ENCODE data around the gene NDUFA11.

The NDUFA11 gene

GRCh38 chr19:5903056-5903623 lies 450 bp downstream of the NDUFA11 start:
- no peak for DNase-seq (ENCODE audit: low read depth)
- H3K4me3 ChIP-seq (ENCODE audit: control insufficient read depth, low read depth, low read length) = peak overlapping the region; percentile 96
- no peak for TF ChIP-seq CTCF (IDR thresholded peaks at IDR 0.05; ENCODE audit: control insufficient read depth, insufficient read depth, low read depth, low read length, missing control alignments)

GRCh38 chr19:5900976-5901375 lies 2.6 kb downstream of the NDUFA11 start:
- no peak for DNase-seq (ENCODE audit: low read depth)
- no peak overlapping the region for H3K4me3 ChIP-seq (ENCODE audit: control insufficient read depth, low read depth, low read length)
- no peak for TF ChIP-seq CTCF (IDR thresholded peaks at IDR 0.05; ENCODE audit: control insufficient read depth, insufficient read depth, low read depth, low read length, missing control alignments)

- H3K4me3 ChIP-seq (ENCODE audit: control insufficient read depth, low read depth, low read length) = no peak overlapping the region
- DNase-seq (ENCODE audit: low read depth) = no peak
- TF ChIP-seq CTCF (IDR thresholded peaks at IDR 0.05; ENCODE audit: control insufficient read depth, insufficient read depth, low read depth, low read length, missing control alignments) = no peak
Measured at GRCh38 chr19:5899728-5900526, 3.7 kb downstream of the NDUFA11 start.

- no peak overlapping the region for H3K4me3 ChIP-seq (ENCODE audit: control insufficient read depth, low read depth, low read length)
- DNase-seq (ENCODE audit: low read depth) = no peak
- TF ChIP-seq CTCF (IDR thresholded peaks at IDR 0.05; ENCODE audit: control insufficient read depth, insufficient read depth, low read depth, low read length, missing control alignments) = no peak
Measured at GRCh38 chr19:5897189-5897969, 6.2 kb downstream of the NDUFA11 start.

- DNase-seq (ENCODE audit: low read depth) = no peak
- no peak overlapping the region for H3K4me3 ChIP-seq (ENCODE audit: control insufficient read depth, low read depth, low read length)
- TF ChIP-seq CTCF (IDR thresholded peaks at IDR 0.05; ENCODE audit: control insufficient read depth, insufficient read depth, low read depth, low read length, missing control alignments) = no peak
Measured at GRCh38 chr19:5896365-5897076, 7.1 kb downstream of the NDUFA11 start.

- no peak for TF ChIP-seq CTCF (IDR thresholded peaks at IDR 0.05; ENCODE audit: control insufficient read depth, insufficient read depth, low read depth, low read length, missing control alignments)
- no peak for DNase-seq (ENCODE audit: low read depth)
- H3K4me3 ChIP-seq (ENCODE audit: control insufficient read depth, low read depth, low read length) = no peak overlapping the region
Measured at GRCh38 chr19:5895890-5896289, 7.7 kb downstream of the NDUFA11 start.
